GM23338 (cell line): ENCODE measurements around the gene CLEC18C. TPM values are rescaled to one million over a fixed set of nuclear protein-coding genes. Genes with fewer than 3 reads are reported as not detected.

Experiments
- ATAC-seq: fragments of 200-7000 bp; cut with Tn5 transposase; 3 replicates; pipeline ENCODE4 v1.9.1; 2020
- DNase-seq: peaks from one replicate; pipeline ENCODE4 v3.0.0-alpha.2; 2015; ENCODE audit warnings: low spot score
- H2AFZ ChIP-seq: fragments of 200-600 bp; sonication (generic); 2 replicates; pipeline ENCODE4 v1.8.0; 2016; ENCODE audit warnings: antibody characterized with exemption, mild to moderate bottlenecking, moderate library complexity
- H3F3A ChIP-seq: fragments of 200-600 bp; sonication (generic); replicated peaks from 2 replicates; pipeline ENCODE4 v1.8.0; 2017; ENCODE audit warnings: antibody characterized with exemption, mixed run types, low read depth
- H3K27ac ChIP-seq: fragments of 200-600 bp; sonication (generic); 2 replicates; pipeline ENCODE4 v1.6.1; 2016; ENCODE audit warnings: low read depth
- H3K27me3 ChIP-seq: fragments of 200-600 bp; sonication (generic); 2 replicates; pipeline ENCODE4 v1.8.0; 2016; ENCODE audit warnings: mild to moderate bottlenecking, mixed run types, moderate library complexity; ENCODE audit not compliant: insufficient read depth
- H3K36me3 ChIP-seq: fragments of 200-600 bp; sonication (generic); 2 replicates; pipeline ENCODE4 v1.8.0; 2016; ENCODE audit warnings: mild to moderate bottlenecking; ENCODE audit not compliant: insufficient read depth
- H3K4me1 ChIP-seq: fragments of 200-600 bp; sonication (generic); 2 replicates; pipeline ENCODE4 v1.8.0; 2016; ENCODE audit warnings: mild to moderate bottlenecking, moderate library complexity; ENCODE audit not compliant: insufficient read depth
- H3K4me2 ChIP-seq: fragments of 200-600 bp; sonication (generic); 2 replicates; pipeline ENCODE4 v1.7.1; 2017; ENCODE audit warnings: mixed run types
- H3K4me3 ChIP-seq: fragments of 200-600 bp; sonication (generic); 2 replicates; pipeline ENCODE4 v1.6.1; 2016; ENCODE audit warnings: mixed run types
- H3K79me2 ChIP-seq: fragments of 200-600 bp; sonication (generic); replicated peaks from 2 replicates; pipeline ENCODE4 v1.8.0; 2017; ENCODE audit warnings: mild to moderate bottlenecking; ENCODE audit not compliant: insufficient read depth
- H3K9me2 ChIP-seq: fragments of 200-600 bp; sonication (generic); 2 replicates; pipeline ENCODE4 v1.8.0; 2017; ENCODE audit not compliant: insufficient read depth
- H4K20me1 ChIP-seq: fragments of 200-600 bp; sonication (generic); replicated peaks from 2 replicates; pipeline ENCODE4 v1.8.0; 2017; ENCODE audit warnings: mild to moderate bottlenecking; ENCODE audit not compliant: insufficient read depth
- H3K27ac Mint-ChIP-seq: 2 replicates; pipeline ENCODE4 v1.8.0; 2020; ENCODE audit warnings: inconsistent platforms, mild to moderate bottlenecking, moderate library complexity, mixed read lengths
- H3K27me3 Mint-ChIP-seq: 3 replicates; pipeline ENCODE4 v1.8.0; 2022; ENCODE audit warnings: low read depth, mild to moderate bottlenecking, moderate library complexity, mixed read lengths, inconsistent platforms; ENCODE audit not compliant: insufficient read depth, poor library complexity
- H3K36me3 Mint-ChIP-seq: 3 replicates; pipeline ENCODE4 v1.8.0; 2021; ENCODE audit warnings: low read depth, mild to moderate bottlenecking, inconsistent platforms, moderate library complexity, mixed read lengths
- H3K4me1 Mint-ChIP-seq: 3 replicates; pipeline ENCODE4 v1.8.0; 2020; ENCODE audit warnings: mild to moderate bottlenecking, inconsistent platforms, mixed read lengths
- H3K4me3 Mint-ChIP-seq: 3 replicates; pipeline ENCODE4 v1.8.0; 2021; ENCODE audit warnings: moderate library complexity, mild to moderate bottlenecking, inconsistent platforms, mixed read lengths
- H3K9me3 Mint-ChIP-seq: 3 replicates; pipeline ENCODE4 v1.8.0; 2020; ENCODE audit warnings: moderate library complexity, mild to moderate bottlenecking, inconsistent platforms, mixed read lengths
- CREB1 ChIP-seq: fragments of 250-450 bp; sonication (Bioruptor Pico); IDR thresholded peaks from 2 replicates; pipeline ENCODE4 v1.5.0; 2020; ENCODE audit warnings: low read depth, mild to moderate bottlenecking, moderate library complexity
- CTCF ChIP-seq, 2 experiments: fragments of 200-600 bp in 1 of 2; sonication (generic) in 1 of 2; conservative IDR thresholded peaks; 2 replicates each; pipeline versions ENCODE4 v1.5.1 to v1.6.1; 2016 to 2017; ENCODE audit warnings: antibody characterized with exemption in 2 of 2, low read depth in 2 of 2, mild to moderate bottlenecking in 2 of 2, moderate library complexity in 1 of 2
- EZH2 ChIP-seq: fragments of 200-600 bp; sonication (generic); IDR thresholded peaks from one replicate; pipeline ENCODE4 v1.8.0; 2017; ENCODE audit warnings: antibody characterized with exemption, mild to moderate bottlenecking, low read depth; ENCODE audit not compliant: unreplicated experiment
- EZH2phosphoT487 ChIP-seq: fragments of 200-600 bp; sonication (generic); IDR thresholded peaks from one replicate; pipeline ENCODE4 v1.8.1; 2018; ENCODE audit warnings: antibody characterized with exemption; ENCODE audit not compliant: unreplicated experiment
- JUNB ChIP-seq: IDR thresholded peaks from one replicate; pipeline ENCODE4 v1.6.1; 2016; ENCODE audit warnings: antibody characterized with exemption; ENCODE audit not compliant: unreplicated experiment
- POLR2AphosphoS5 ChIP-seq: IDR thresholded peaks from 2 replicates; pipeline ENCODE4 v1.6.1; 2016; ENCODE audit warnings: antibody characterized with exemption, low read depth
- STAT1 ChIP-seq: IDR thresholded peaks from one replicate; pipeline ENCODE4 v1.6.1; 2016; ENCODE audit warnings: antibody characterized with exemption; ENCODE audit not compliant: unreplicated experiment
- ZNF114 ChIP-seq: fragments of 250-450 bp; sonication (Bioruptor Pico); IDR thresholded peaks from 2 replicates; pipeline ENCODE4 v1.5.0; 2020; ENCODE audit warnings: mild to moderate bottlenecking, moderate library complexity
- ZNF331 ChIP-seq: fragments of 250-450 bp; sonication (Bioruptor Pico); IDR thresholded peaks from 2 replicates; pipeline ENCODE4 v1.5.0; 2020; ENCODE audit warnings: low read depth, mild to moderate bottlenecking, moderate library complexity
- polyA plus RNA-seq: library from polyadenylated mRNA; unstranded; fragments of >200 nt; fragmentation: Nextera tagmentation; extraction: Ambion mirVana; gene quantifications from 2 replicates; pipeline ENCODE4 v1.2.1, GENCODE V29; 2016
- total RNA-seq: library from RNA; depleted of rRNA; stranded (reverse); fragments of >200 nt; shearing (Covaris generic); gene quantifications from 2 replicates; pipeline ENCODE4 v1.2.3, GENCODE V29; 2014
- TF ChIP-seq, protein P1 (sequence below): fragments of 250-450 bp; sonication (Bioruptor Pico); IDR thresholded peaks from 2 replicates; pipeline ENCODE4 v1.5.0; 2020; ENCODE audit warnings: mild to moderate bottlenecking, moderate library complexity
- TF ChIP-seq, protein P2 (sequence below): IDR thresholded peaks from one replicate; pipeline ENCODE4 v1.6.1; 2018; ENCODE audit warnings: antibody characterized with exemption; ENCODE audit not compliant: unreplicated experiment

Gene CLEC18C
- total and polyA plus RNA-seq, 2 experiments from 2014 or later: 0.06 TPM; not detected in 1

- H3K9me2 ChIP-seq: no peaks in the 10 kb centered on the region
- H3K27me3 Mint-ChIP-seq: no peaks in the 10 kb centered on the region
- peaks cover 32% of the 10 kb centered on the region for H3K36me3 Mint-ChIP-seq
- peaks cover 61% of the 10 kb centered on the region for H3K36me3 ChIP-seq
- H2AFZ ChIP-seq: no peak overlapping the region
- no peak overlapping the region for H3K4me2 ChIP-seq
- TF ChIP-seq, protein P1, sequence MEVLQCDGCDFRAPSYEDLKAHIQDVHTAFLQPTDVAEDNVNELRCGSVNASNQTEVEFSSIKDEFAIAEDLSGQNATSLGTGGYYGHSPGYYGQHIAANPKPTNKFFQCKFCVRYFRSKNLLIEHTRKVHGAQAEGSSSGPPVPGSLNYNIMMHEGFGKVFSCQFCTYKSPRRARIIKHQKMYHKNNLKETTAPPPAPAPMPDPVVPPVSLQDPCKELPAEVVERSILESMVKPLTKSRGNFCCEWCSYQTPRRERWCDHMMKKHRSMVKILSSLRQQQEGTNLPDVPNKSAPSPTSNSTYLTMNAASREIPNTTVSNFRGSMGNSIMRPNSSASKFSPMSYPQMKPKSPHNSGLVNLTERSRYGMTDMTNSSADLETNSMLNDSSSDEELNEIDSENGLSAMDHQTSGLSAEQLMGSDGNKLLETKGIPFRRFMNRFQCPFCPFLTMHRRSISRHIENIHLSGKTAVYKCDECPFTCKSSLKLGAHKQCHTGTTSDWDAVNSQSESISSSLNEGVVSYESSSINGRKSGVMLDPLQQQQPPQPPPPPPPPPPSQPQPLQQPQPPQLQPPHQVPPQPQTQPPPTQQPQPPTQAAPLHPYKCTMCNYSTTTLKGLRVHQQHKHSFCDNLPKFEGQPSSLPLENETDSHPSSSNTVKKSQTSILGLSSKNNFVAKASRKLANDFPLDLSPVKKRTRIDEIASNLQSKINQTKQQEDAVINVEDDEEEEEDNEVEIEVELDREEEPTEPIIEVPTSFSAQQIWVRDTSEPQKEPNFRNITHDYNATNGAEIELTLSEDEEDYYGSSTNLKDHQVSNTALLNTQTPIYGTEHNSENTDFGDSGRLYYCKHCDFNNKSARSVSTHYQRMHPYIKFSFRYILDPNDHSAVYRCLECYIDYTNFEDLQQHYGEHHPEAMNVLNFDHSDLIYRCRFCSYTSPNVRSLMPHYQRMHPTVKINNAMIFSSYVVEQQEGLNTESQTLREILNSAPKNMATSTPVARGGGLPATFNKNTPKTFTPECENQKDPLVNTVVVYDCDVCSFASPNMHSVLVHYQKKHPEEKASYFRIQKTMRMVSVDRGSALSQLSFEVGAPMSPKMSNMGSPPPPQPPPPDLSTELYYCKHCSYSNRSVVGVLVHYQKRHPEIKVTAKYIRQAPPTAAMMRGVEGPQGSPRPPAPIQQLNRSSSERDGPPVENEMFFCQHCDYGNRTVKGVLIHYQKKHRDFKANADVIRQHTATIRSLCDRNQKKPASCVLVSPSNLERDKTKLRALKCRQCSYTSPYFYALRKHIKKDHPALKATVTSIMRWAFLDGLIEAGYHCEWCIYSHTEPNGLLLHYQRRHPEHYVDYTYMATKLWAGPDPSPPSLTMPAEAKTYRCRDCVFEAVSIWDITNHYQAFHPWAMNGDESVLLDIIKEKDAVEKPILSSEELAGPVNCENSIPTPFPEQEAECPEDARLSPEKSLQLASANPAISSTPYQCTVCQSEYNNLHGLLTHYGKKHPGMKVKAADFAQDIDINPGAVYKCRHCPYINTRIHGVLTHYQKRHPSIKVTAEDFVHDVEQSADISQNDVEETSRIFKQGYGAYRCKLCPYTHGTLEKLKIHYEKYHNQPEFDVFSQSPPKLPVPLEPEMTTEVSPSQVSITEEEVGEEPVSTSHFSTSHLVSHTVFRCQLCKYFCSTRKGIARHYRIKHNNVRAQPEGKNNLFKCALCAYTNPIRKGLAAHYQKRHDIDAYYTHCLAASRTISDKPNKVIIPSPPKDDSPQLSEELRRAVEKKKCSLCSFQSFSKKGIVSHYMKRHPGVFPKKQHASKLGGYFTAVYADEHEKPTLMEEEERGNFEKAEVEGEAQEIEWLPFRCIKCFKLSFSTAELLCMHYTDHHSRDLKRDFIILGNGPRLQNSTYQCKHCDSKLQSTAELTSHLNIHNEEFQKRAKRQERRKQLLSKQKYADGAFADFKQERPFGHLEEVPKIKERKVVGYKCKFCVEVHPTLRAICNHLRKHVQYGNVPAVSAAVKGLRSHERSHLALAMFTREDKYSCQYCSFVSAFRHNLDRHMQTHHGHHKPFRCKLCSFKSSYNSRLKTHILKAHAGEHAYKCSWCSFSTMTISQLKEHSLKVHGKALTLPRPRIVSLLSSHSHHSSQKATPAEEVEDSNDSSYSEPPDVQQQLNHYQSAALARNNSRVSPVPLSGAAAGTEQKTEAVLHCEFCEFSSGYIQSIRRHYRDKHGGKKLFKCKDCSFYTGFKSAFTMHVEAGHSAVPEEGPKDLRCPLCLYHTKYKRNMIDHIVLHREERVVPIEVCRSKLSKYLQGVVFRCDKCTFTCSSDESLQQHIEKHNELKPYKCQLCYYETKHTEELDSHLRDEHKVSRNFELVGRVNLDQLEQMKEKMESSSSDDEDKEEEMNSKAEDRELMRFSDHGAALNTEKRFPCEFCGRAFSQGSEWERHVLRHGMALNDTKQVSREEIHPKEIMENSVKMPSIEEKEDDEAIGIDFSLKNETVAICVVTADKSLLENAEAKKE (CRISPR knock-in tag): no peak
- TF ChIP-seq CREB1 (CRISPR knock-in tag) (no peak), CTCF (conservative IDR thresholded peaks at IDR 0.05; ENCODE audit: low read depth in 2 of 2) (no peak), JUNB (no peak), POLR2AphosphoS5 (no peak), ZNF114 (CRISPR knock-in tag) (no peak), EZH2phosphoT487 (no peak), ZNF331 (CRISPR knock-in tag) (no peak), EZH2 (no peak), STAT1 (no peak)
- TF ChIP-seq, protein P2, sequence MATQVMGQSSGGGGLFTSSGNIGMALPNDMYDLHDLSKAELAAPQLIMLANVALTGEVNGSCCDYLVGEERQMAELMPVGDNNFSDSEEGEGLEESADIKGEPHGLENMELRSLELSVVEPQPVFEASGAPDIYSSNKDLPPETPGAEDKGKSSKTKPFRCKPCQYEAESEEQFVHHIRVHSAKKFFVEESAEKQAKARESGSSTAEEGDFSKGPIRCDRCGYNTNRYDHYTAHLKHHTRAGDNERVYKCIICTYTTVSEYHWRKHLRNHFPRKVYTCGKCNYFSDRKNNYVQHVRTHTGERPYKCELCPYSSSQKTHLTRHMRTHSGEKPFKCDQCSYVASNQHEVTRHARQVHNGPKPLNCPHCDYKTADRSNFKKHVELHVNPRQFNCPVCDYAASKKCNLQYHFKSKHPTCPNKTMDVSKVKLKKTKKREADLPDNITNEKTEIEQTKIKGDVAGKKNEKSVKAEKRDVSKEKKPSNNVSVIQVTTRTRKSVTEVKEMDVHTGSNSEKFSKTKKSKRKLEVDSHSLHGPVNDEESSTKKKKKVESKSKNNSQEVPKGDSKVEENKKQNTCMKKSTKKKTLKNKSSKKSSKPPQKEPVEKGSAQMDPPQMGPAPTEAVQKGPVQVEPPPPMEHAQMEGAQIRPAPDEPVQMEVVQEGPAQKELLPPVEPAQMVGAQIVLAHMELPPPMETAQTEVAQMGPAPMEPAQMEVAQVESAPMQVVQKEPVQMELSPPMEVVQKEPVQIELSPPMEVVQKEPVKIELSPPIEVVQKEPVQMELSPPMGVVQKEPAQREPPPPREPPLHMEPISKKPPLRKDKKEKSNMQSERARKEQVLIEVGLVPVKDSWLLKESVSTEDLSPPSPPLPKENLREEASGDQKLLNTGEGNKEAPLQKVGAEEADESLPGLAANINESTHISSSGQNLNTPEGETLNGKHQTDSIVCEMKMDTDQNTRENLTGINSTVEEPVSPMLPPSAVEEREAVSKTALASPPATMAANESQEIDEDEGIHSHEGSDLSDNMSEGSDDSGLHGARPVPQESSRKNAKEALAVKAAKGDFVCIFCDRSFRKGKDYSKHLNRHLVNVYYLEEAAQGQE: no peak
- H3K4me3 Mint-ChIP-seq: no peak overlapping the region
- H3F3A ChIP-seq: peaks cover 25% of the 10 kb centered on the region
- H3K9me3 Mint-ChIP-seq: no peaks in the 10 kb centered on the region
- DNase-seq: no peak
- peak overlapping the region; percentile 11; the same call in 1 of the 2 replicates for H3K27ac Mint-ChIP-seq
- H3K79me2 ChIP-seq: no peaks in the 10 kb centered on the region
- H3K27me3 ChIP-seq: no peaks in the 10 kb centered on the region
- no peaks in the 10 kb centered on the region for H3K4me1 ChIP-seq
- no peak overlapping the region for H3K4me3 ChIP-seq
- ATAC-seq: no peak
- H4K20me1 ChIP-seq: peaks cover 44% of the 10 kb centered on the region
- no peak overlapping the region for H3K27ac ChIP-seq
- H3K4me1 Mint-ChIP-seq: no peaks in the 10 kb centered on the region
Measured at GRCh38 chr16:70157105-70157476, 16.5 kb upstream of the CLEC18C start.
